Stomach (tissue), 9 donors: ENCODE results near the gene GGT7. TPM values are rescaled to one million over a fixed set of nuclear protein-coding genes. Genes with fewer than 3 reads are reported as not detected.

Source experiments
- DNase-seq, 2 donors: peaks; one replicate each; pipeline versions ENCODE4 v3.0.0 to v3.0.0-alpha.2; 2013 to 2019
- H3K27ac ChIP-seq, 5 donors: fragments of 200-600 bp in 4 of 5; sonication (generic) in 4 of 5; one replicate each; pipeline ENCODE4 v1.5.1; 2013 to 2019; ENCODE audit warnings: mild to moderate bottlenecking in 1 of 5, moderate library complexity in 1 of 5
- H3K27me3 ChIP-seq, 3 donors: fragments of 200-600 bp; sonication (generic); one replicate each; pipeline ENCODE4 v1.5.1; 2017 to 2019; ENCODE audit warnings: mixed run types in 1 of 3
- H3K36me3 ChIP-seq, 4 donors: fragments of 200-600 bp; sonication (generic); 1 replicate in 3 of 4; 2 replicates in 1 of 4; pipeline ENCODE4 v1.5.1; 2016 to 2019
- H3K4me1 ChIP-seq, 4 donors: fragments of 200-600 bp; sonication (generic); one replicate each; pipeline ENCODE4 v1.5.1; 2016 to 2019
- H3K4me3 ChIP-seq, 4 donors: fragments of 200-600 bp; sonication (generic) in 3 of 4; one replicate each; pipeline ENCODE4 v1.5.1; 2016 to 2019; ENCODE audit warnings: mild to moderate bottlenecking in 1 of 4
- H3K9me3 ChIP-seq, 4 donors: fragments of 200-600 bp; sonication (generic); one replicate each; pipeline ENCODE4 v1.5.1; 2016 to 2019
- CTCF ChIP-seq, 7 experiments: fragments of 450-650 bp in 4 of 7; fragments of 200-600 bp in 3 of 7; sonication (generic) in 3 of 7; IDR thresholded peaks; one replicate each; pipeline ENCODE4 v1.5.1; 2016 to 2019; ENCODE audit warnings: antibody characterized with exemption in 7 of 7, control low read depth in 2 of 7, mild to moderate bottlenecking in 1 of 7
- EP300 ChIP-seq: sonication (generic); formaldehyde crosslinking; IDR thresholded peaks from one replicate; pipeline ENCODE4 v1.6.1; 2017; ENCODE audit warnings: antibody characterized with exemption
- POLR2A ChIP-seq, 4 donors: fragments of 450-650 bp; IDR thresholded peaks; one replicate each; pipeline ENCODE4 v1.6.1; 2016; ENCODE audit warnings: antibody characterized with exemption in 4 of 4, control low read depth in 2 of 4, mild to moderate bottlenecking in 1 of 4, moderate library complexity in 1 of 4
- POLR2AphosphoS5 ChIP-seq, 3 donors: sonication (generic); formaldehyde crosslinking; IDR thresholded peaks; one replicate each; pipeline ENCODE4 v1.6.1; 2016; ENCODE audit warnings: antibody characterized with exemption in 3 of 3
- WGBS, 5 donors: extraction: QIAGEN DNeasy Blood & Tissue Kit in 3 of 5; methylation state at CpG; one replicate each; pipeline versions ENCODE4 v1.1.5 to v1.1.7; 2013 to 2018; 5-methylcytosine and 5-hydroxymethylcytosine counted together
- intact Hi-C: fragments of 100-400 bp; cut with DNase I; formaldehyde crosslinking; loops from one replicate; pipeline ENCODE4 v1.15.1; 2023; ENCODE audit warnings: low total_unique reads
- polyA plus RNA-seq, 3 donors: library from polyadenylated mRNA; stranded (reverse); fragments of 200-250 nt; gene quantifications; one replicate each; pipeline ENCODE4 v1.2.3, GENCODE V29; 2013
- total RNA-seq, 5 donors: library from RNA; depleted of rRNA; stranded (reverse); fragments of >200 nt; gene quantifications; one replicate each; pipeline versions ENCODE4 v1.1.0 to v1.2.3, GENCODE V29; 2014 to 2016
- donor health status: healthy with polysubstance abuse.
- donor health status: Bipolar disorder and iron deficiency.
- donor health status: healthy.

GGT7 gene
- total and polyA plus RNA-seq, 8 donors = 4.1 to 29.0 (median 15.9) TPM

GRCh38 chr20:34896086-34896621 is 23.5 kb upstream of the GGT7 start:
- Histone ChIP-seq H3K27ac (peak overlapping the region in 1 of 5 donors; percentile 14), H3K4me1 (peaks cover 13 to 53% (median 31%) of the 10 kb centered on the region in 4 donors), H3K4me3 (no peak overlapping the region), H3K27me3 (no peaks in the 10 kb centered on the region), H3K36me3 (peaks cover 0 to 8% (median 2%) of the 10 kb centered on the region in 4 donors), H3K9me3 (no peaks in the 10 kb centered on the region)
- no peak for DNase-seq
- no peak for TF ChIP-seq POLR2A (IDR thresholded peaks at IDR 0.05)
- TF ChIP-seq POLR2AphosphoS5 (IDR thresholded peaks at IDR 0.05) = no peak
- TF ChIP-seq EP300 = no peak
- TF ChIP-seq CTCF (IDR thresholded peaks at IDR 0.05) = no peak
- intact Hi-C loops = no loop called here
- 31 to 40% (median 33%) methylated on average over 1 of the region's 1 CpG for WGBS, 5 donors

- peaks cover 0 to 8% (median 2%) of the 10 kb centered on the region in 4 donors for H3K36me3 ChIP-seq
- WGBS, 5 donors = 51 to 62% (median 60%) methylated on average over 3 of the region's 3 CpGs
- no peak overlapping the region for H3K4me3 ChIP-seq
- TF ChIP-seq EP300 = no peak
- no peak for TF ChIP-seq POLR2A (IDR thresholded peaks at IDR 0.05)
- TF ChIP-seq CTCF (IDR thresholded peaks at IDR 0.05) = no peak
- no peak for TF ChIP-seq POLR2AphosphoS5 (IDR thresholded peaks at IDR 0.05)
- no peak overlapping the region for H3K27ac ChIP-seq
- intact Hi-C loops = no loop called here
- DNase-seq = no peak
- H3K4me1 ChIP-seq = peaks cover 16 to 60% (median 35%) of the 10 kb centered on the region in 4 donors
- H3K27me3 ChIP-seq = no peaks in the 10 kb centered on the region
- no peaks in the 10 kb centered on the region for H3K9me3 ChIP-seq
Measured at GRCh38 chr20:34895465-34895864, 22.8 kb upstream of the GGT7 start.

GRCh38 chr20:34894723-34895122 is 22.1 kb upstream of the GGT7 start:
- no peak for DNase-seq
- H3K27ac ChIP-seq = no peak overlapping the region
- no peaks in the 10 kb centered on the region for H3K9me3 ChIP-seq
- 11 to 30% (median 14%) methylated on average over 1 of the region's 1 CpG for WGBS, 5 donors
- intact Hi-C loops = no loop called here
- TF ChIP-seq EP300 (no peak), POLR2A (IDR thresholded peaks at IDR 0.05) (no peak), CTCF (IDR thresholded peaks at IDR 0.05) (no peak)
- H3K4me3 ChIP-seq = no peak overlapping the region
- H3K27me3 ChIP-seq = no peaks in the 10 kb centered on the region
- peaks cover 16 to 59% (median 40%) of the 10 kb centered on the region in 4 donors for H3K4me1 ChIP-seq
- peaks cover 0 to 8% (median 2%) of the 10 kb centered on the region in 4 donors for H3K36me3 ChIP-seq

- Histone ChIP-seq H3K4me1 (peaks cover 16 to 66% (median 46%) of the 10 kb centered on the region in 4 donors), H3K9me3 (no peaks in the 10 kb centered on the region), H3K27me3 (no peaks in the 10 kb centered on the region), H3K4me3 (no peak overlapping the region), H3K27ac (peak overlapping the region in 1 of 5 donors; percentile 52), H3K36me3 (peaks cover 0 to 6% (median 2%) of the 10 kb centered on the region in 4 donors)
- TF ChIP-seq POLR2AphosphoS5 (IDR thresholded peaks at IDR 0.05) (no peak), POLR2A (IDR thresholded peaks at IDR 0.05) (no peak), EP300 (no peak), CTCF (IDR thresholded peaks at IDR 0.05) (no peak)
- intact Hi-C loops = no loop called here
- WGBS, 5 donors = 83 to 96% (median 95%) methylated on average over 2 of the region's 2 CpGs
- no peak for DNase-seq
Measured at GRCh38 chr20:34892671-34893070, 20.0 kb upstream of the GGT7 start.
